ENCODE results near the gene PRDM11. TPM values are rescaled to one million over a fixed set of nuclear protein-coding genes. Genes with fewer than 3 reads are reported as not detected.

The PRDM11 gene
- total and polyA plus RNA-seq, 10 of the 15 experiments (the other 5 are each of a cell fraction or from before 2014, with no cell fraction given) = 0.03 to 2.4 (median 0.53) TPM

DNA sequence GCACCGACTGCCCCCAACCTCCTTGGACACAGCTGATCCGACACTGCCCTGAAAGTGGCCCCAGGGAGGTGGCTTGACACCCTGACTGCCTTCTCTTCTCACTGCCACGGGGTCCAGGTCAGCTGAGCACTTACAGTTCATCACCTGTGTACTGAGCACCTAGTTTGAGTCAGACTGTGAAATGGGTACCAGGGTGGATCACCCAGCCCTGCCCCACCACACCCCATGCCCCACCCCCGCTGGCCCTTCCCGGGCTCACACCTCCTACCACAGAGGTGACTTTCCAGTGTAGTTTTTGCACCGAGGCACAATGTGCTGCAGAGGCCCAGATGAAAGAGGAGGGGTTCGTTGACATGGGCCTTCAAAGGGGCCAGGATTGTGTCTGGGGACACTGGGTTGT is 59.5 kb downstream of the PRDM11 start:
- intact Hi-C loops (cut with micrococcal nuclease; ENCODE audit: unreplicated experiment) = no loop called here
- no peak for ATAC-seq
- ChIA-PET POLR2A (no interaction called here), RAD21 (ENCODE audit: unreplicated experiment) (no interaction called here), SMC1A (ENCODE audit: uncharacterized antibody, unreplicated experiment) (no interaction called here), CTCF (no interaction called here)
- no peaks in the 10 kb centered on the region; a peak in 1 of 4 replicates for H3K36me3 ChIP-seq (ENCODE audit: control insufficient read depth in 2 of 2, insufficient read depth in 2 of 2, low read length in 1 of 2)
- TF ChIP-seq IKZF2 (IDR thresholded peaks at IDR 0.05) (no peak), ESRRA (IDR thresholded peaks at IDR 0.05; ENCODE audit: low read length) (no peak), JUND (IDR thresholded peaks at IDR 0.05; ENCODE audit: low read depth, low read length) (no peak), BRCA1 (IDR thresholded peaks at IDR 0.05; ENCODE audit: low read depth, low read length) (no peak), SRF (IDR thresholded peaks at IDR 0.05; ENCODE audit: low read depth in 2 of 2, low read length in 2 of 2) (no peak), MTA3 (IDR thresholded peaks at IDR 0.05; ENCODE audit: borderline replicate concordance, low read length) (no peak), MTA2 (IDR thresholded peaks at IDR 0.05; ENCODE audit: low read depth) (no peak), SUPT20H (IDR thresholded peaks at IDR 0.05; ENCODE audit: borderline replicate concordance, control insufficient read depth, low read depth, low read length) (no peak), CHD4 (IDR thresholded peaks at IDR 0.05) (no peak), TCF12 (IDR thresholded peaks at IDR 0.05; ENCODE audit: low read depth, low read length) (no peak), TAF1 (IDR thresholded peaks at IDR 0.05; ENCODE audit: borderline replicate concordance, low read depth, low read length) (no peak), NFXL1 (IDR thresholded peaks at IDR 0.05; ENCODE audit: borderline replicate concordance) (no peak), TBL1XR1 (IDR thresholded peaks at IDR 0.05; ENCODE audit: low read depth, low read length) (no peak), ZNF384 (IDR thresholded peaks at IDR 0.05; ENCODE audit: borderline replicate concordance, low read depth, low read length) (no peak), STAT1 (conservative IDR thresholded peaks at IDR 0.05) (no peak)
- TF ChIP-seq, protein P1, sequence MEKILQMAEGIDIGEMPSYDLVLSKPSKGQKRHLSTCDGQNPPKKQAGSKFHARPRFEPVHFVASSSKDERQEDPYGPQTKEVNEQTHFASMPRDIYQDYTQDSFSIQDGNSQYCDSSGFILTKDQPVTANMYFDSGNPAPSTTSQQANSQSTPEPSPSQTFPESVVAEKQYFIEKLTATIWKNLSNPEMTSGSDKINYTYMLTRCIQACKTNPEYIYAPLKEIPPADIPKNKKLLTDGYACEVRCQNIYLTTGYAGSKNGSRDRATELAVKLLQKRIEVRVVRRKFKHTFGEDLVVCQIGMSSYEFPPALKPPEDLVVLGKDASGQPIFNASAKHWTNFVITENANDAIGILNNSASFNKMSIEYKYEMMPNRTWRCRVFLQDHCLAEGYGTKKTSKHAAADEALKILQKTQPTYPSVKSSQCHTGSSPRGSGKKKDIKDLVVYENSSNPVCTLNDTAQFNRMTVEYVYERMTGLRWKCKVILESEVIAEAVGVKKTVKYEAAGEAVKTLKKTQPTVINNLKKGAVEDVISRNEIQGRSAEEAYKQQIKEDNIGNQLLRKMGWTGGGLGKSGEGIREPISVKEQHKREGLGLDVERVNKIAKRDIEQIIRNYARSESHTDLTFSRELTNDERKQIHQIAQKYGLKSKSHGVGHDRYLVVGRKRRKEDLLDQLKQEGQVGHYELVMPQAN (conservative IDR thresholded peaks at IDR 0.05) = no peak
- TF ChIP-seq, protein P2, sequence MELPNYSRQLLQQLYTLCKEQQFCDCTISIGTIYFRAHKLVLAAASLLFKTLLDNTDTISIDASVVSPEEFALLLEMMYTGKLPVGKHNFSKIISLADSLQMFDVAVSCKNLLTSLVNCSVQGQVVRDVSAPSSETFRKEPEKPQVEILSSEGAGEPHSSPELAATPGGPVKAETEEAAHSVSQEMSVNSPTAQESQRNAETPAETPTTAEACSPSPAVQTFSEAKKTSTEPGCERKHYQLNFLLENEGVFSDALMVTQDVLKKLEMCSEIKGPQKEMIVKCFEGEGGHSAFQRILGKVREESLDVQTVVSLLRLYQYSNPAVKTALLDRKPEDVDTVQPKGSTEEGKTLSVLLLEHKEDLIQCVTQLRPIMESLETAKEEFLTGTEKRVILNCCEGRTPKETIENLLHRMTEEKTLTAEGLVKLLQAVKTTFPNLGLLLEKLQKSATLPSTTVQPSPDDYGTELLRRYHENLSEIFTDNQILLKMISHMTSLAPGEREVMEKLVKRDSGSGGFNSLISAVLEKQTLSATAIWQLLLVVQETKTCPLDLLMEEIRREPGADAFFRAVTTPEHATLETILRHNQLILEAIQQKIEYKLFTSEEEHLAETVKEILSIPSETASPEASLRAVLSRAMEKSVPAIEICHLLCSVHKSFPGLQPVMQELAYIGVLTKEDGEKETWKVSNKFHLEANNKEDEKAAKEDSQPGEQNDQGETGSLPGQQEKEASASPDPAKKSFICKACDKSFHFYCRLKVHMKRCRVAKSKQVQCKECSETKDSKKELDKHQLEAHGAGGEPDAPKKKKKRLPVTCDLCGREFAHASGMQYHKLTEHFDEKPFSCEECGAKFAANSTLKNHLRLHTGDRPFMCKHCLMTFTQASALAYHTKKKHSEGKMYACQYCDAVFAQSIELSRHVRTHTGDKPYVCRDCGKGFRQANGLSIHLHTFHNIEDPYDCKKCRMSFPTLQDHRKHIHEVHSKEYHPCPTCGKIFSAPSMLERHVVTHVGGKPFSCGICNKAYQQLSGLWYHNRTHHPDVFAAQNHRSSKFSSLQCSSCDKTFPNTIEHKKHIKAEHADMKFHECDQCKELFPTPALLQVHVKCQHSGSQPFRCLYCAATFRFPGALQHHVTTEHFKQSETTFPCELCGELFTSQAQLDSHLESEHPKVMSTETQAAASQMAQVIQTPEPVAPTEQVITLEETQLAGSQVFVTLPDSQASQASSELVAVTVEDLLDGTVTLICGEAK (IDR thresholded peaks at IDR 0.05; ENCODE audit: borderline replicate concordance) = no peak
- H3K9ac ChIP-seq (ENCODE audit: control insufficient read depth, insufficient read depth, low read length) = no peak overlapping the region
- no peak overlapping the region for H3K4me3 ChIP-seq
- in situ Hi-C loops (cut with MboI) = no loop called here
- no peaks in the 10 kb centered on the region for H3K4me1 ChIP-seq (ENCODE audit: control insufficient read depth, insufficient read depth, low read length)
- BruUV-seq (replicated peaks) = no TSS peak
- no peaks in the 10 kb centered on the region for H3K9me3 ChIP-seq (replicated peaks; ENCODE audit: control insufficient read depth, insufficient read depth, low read length)
- WGBS (ENCODE audit: insufficient coverage, insufficient replicate concordance, low lambda C conversion rate, missing lambda C conversion rate) = 5% methylated on average over 6 of the region's 7 CpGs
- DNase-seq (ENCODE audit: low read depth, low spot score) = no peak
- H3K27ac ChIP-seq (ENCODE audit: control insufficient read depth, insufficient read depth) = no peak overlapping the region
- H2AFZ ChIP-seq (ENCODE audit: control insufficient read depth, low read depth, low read length) = no peak overlapping the region
- no peaks in the 10 kb centered on the region for H3K27me3 ChIP-seq (replicated peaks in 1 of 2; ENCODE audit: control insufficient read depth in 2 of 2, insufficient read depth in 2 of 2, low read length in 1 of 2)
- FAIRE-seq = no peak
- H4K20me1 ChIP-seq (ENCODE audit: control insufficient read depth, insufficient read depth) = no peaks in the 10 kb centered on the region
- no peaks in the 10 kb centered on the region for H3K79me2 ChIP-seq (ENCODE audit: control insufficient read depth, insufficient read depth, low read length)
- H3K4me2 ChIP-seq (ENCODE audit: control insufficient read depth, insufficient read depth) = no peak overlapping the region
